ENCODE results near the gene KIF1A. TPM values are rescaled to one million over a fixed set of nuclear protein-coding genes. Genes with fewer than 3 reads are reported as not detected.
"Not testable (repeated sequence)": the region's sequence is repeated elsewhere in the genome, so short reads cannot be mapped to it uniquely, and the experiment has no call there.

The KIF1A gene
- total and polyA plus RNA-seq, 2 donors (not counting 3 experiments of a cell fraction or from before 2014, with no cell fraction given) = 0.11 to 0.64 TPM

DNA sequence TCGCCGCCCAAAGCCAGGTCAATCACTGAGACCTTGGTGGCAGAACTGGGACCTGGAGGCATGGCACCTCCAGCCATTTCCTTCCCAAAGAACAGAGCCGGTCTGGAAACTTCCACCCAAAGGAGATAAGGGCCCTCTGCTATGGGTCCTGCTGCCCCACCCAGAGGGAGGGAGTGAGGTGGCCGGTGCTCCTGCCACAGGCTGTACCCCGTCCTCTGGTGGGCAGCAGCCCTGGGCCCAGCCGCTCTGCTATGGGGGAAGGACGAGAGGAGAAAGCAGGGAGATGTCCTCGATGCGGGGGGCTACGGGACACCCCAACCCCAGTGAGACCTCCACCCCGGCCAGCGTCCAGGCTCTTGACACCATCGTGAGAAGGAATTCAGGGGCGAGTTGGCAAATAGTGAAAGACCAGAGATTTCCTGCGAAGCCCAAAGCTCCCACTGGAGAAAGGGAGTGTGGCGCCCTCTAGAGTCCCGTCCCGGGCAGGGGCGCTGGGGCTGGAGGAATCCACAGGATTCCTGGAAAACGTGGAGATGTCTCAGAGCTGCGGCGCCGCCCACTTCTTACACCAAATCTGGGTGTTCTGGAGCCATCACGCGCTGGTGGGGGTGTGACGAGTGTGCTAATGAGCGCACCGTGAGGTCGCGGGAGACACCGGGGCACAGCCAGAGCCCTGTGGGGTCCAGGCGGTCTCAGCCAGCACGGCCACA is 121.0 kb downstream of the KIF1A start:
- H3K9ac ChIP-seq (replicated peaks; ENCODE audit: extremely low read depth, insufficient read depth, low read length); DNase-seq (ENCODE audit: low read depth, low spot score); H2AFZ ChIP-seq (ENCODE audit: low read depth, low read length); H3K4me3 ChIP-seq (replicated peaks in 1 of 3; ENCODE audit: insufficient read depth in 1 of 3, low read depth in 1 of 3, low read length in 3 of 3); POLR2A ChIA-PET; H3K27me3 ChIP-seq (ENCODE audit: control insufficient read depth in 2 of 2, insufficient read depth in 2 of 2, low read length in 2 of 2); H3K4me2 ChIP-seq (ENCODE audit: insufficient read depth, low read length); intact Hi-C loops (cut with micrococcal nuclease); H3K4me1 ChIP-seq (ENCODE audit: control insufficient read depth, extremely low read depth, insufficient read depth, low read length); H3K9me3 ChIP-seq (replicated peaks; ENCODE audit: control insufficient read depth, insufficient read depth, low read length); H4K20me1 ChIP-seq (replicated peaks; ENCODE audit: control insufficient read depth, extremely low read depth, insufficient read depth, low read length); CTCF ChIA-PET; H3K27ac ChIP-seq (ENCODE audit: insufficient read depth, low read depth, low read length); H3K79me2 ChIP-seq (ENCODE audit: control insufficient read depth, insufficient read depth, low read length); dilution Hi-C loops (cut with MboI; ENCODE audit: extremely low pct_ligation_motif_present, low sequenced_read_pairs); BruUV-seq (replicated peaks); H3K9me1 ChIP-seq (replicated peaks; ENCODE audit: control insufficient read depth, extremely low read depth, insufficient read depth, low read length); H3K36me3 ChIP-seq (ENCODE audit: control insufficient read depth in 2 of 2, extremely low read depth in 1 of 2, insufficient read depth in 2 of 2, low read length in 2 of 2): not testable (repeated sequence)
- peak; percentile 95 for FAIRE-seq

DNA sequence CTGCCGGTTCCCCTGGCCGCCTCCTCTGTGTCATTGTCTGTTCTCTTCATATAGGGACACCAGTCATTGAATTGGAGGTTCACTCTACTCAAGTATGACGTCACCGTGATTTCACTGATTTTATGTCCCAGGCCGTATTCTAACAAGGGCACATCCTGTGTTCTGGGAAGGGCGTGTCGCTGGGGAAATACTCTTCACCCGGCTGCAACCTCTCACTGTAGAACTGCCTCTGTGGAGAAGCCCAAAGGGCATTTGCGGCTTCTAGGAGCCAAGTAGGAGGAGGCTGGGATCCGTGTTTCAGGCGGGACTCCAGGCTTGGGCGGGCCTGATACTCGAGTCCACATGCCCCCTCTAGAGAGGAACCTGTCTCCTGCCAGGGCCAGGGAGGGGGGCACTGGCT is 123.5 kb downstream of the KIF1A start:
- CTCF ChIA-PET; H3K27me3 ChIP-seq (ENCODE audit: control insufficient read depth in 2 of 2, insufficient read depth in 2 of 2, low read length in 2 of 2); H3K9me1 ChIP-seq (replicated peaks; ENCODE audit: control insufficient read depth, extremely low read depth, insufficient read depth, low read length); H3K9me3 ChIP-seq (replicated peaks; ENCODE audit: control insufficient read depth, insufficient read depth, low read length); H4K20me1 ChIP-seq (replicated peaks; ENCODE audit: control insufficient read depth, extremely low read depth, insufficient read depth, low read length); H3K4me2 ChIP-seq (ENCODE audit: insufficient read depth, low read length); BruUV-seq (replicated peaks); FAIRE-seq; intact Hi-C loops (cut with micrococcal nuclease); H3K4me1 ChIP-seq (ENCODE audit: control insufficient read depth, extremely low read depth, insufficient read depth, low read length); H3K27ac ChIP-seq (ENCODE audit: insufficient read depth, low read depth, low read length); H3K9ac ChIP-seq (replicated peaks; ENCODE audit: extremely low read depth, insufficient read depth, low read length); POLR2A ChIA-PET; H3K4me3 ChIP-seq (replicated peaks in 1 of 3; ENCODE audit: insufficient read depth in 1 of 3, low read depth in 1 of 3, low read length in 3 of 3); H2AFZ ChIP-seq (ENCODE audit: low read depth, low read length); H3K36me3 ChIP-seq (ENCODE audit: control insufficient read depth in 2 of 2, extremely low read depth in 1 of 2, insufficient read depth in 2 of 2, low read length in 2 of 2); H3K79me2 ChIP-seq (ENCODE audit: control insufficient read depth, insufficient read depth, low read length); dilution Hi-C loops (cut with MboI; ENCODE audit: extremely low pct_ligation_motif_present, low sequenced_read_pairs); DNase-seq (ENCODE audit: low read depth, low spot score): not testable (repeated sequence)

DNA sequence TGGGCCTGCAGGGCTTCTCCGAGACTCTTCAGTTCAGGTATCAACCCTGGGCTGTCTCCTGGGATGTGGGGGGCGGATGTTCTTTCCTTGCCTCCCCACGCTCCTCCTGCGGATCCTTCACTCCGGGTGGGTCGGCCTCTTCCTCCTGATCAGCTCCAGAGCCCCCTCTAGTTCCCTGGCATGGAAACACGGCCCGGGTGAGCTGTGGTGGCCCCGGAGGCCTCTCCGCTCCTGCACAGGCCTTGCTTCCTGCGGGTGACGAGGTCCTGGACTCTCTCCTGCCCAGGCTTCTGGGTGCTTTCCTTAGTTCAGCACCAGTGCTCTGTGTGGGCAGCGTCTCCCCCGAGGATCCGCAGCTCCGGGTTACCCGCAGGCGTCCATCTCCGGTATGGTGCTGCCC is 124.4 kb downstream of the KIF1A start:
- DNase-seq (ENCODE audit: low read depth, low spot score); FAIRE-seq: not testable (repeated sequence)

DNA sequence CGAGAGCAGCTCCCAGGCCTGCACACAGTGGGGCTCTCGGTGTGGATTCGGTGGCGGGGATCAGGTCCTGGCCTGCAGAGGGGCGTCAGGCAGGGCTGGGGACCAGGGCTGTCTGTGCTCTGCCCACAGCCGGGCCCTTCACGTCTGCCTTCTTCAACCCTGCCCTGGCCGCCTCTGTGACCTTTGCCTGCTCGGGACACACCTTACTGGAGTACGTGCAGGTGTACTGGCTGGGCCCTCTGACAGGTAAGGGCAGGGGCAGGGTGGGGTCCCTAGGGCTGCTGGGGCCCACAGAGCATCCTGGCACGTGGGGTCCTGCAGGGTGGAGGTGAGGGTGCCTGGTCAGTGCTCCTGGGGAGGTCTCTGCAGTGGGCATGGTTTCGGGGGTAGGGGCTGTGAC is 125.7 kb downstream of the KIF1A start:
- H3K9ac ChIP-seq (replicated peaks; ENCODE audit: extremely low read depth, insufficient read depth, low read length); H3K79me2 ChIP-seq (ENCODE audit: control insufficient read depth, insufficient read depth, low read length); CTCF ChIA-PET; H4K20me1 ChIP-seq (replicated peaks; ENCODE audit: control insufficient read depth, extremely low read depth, insufficient read depth, low read length); intact Hi-C loops (cut with micrococcal nuclease); H3K36me3 ChIP-seq (ENCODE audit: control insufficient read depth in 2 of 2, extremely low read depth in 1 of 2, insufficient read depth in 2 of 2, low read length in 2 of 2); BruUV-seq (replicated peaks); dilution Hi-C loops (cut with MboI; ENCODE audit: extremely low pct_ligation_motif_present, low sequenced_read_pairs); H3K9me1 ChIP-seq (replicated peaks; ENCODE audit: control insufficient read depth, extremely low read depth, insufficient read depth, low read length); H3K27ac ChIP-seq (ENCODE audit: insufficient read depth, low read depth, low read length); H3K27me3 ChIP-seq (ENCODE audit: control insufficient read depth in 2 of 2, insufficient read depth in 2 of 2, low read length in 2 of 2); FAIRE-seq; DNase-seq (ENCODE audit: low read depth, low spot score); H3K4me1 ChIP-seq (ENCODE audit: control insufficient read depth, extremely low read depth, insufficient read depth, low read length); H3K9me3 ChIP-seq (replicated peaks; ENCODE audit: control insufficient read depth, insufficient read depth, low read length); POLR2A ChIA-PET; H2AFZ ChIP-seq (ENCODE audit: low read depth, low read length); H3K4me2 ChIP-seq (ENCODE audit: insufficient read depth, low read length); H3K4me3 ChIP-seq (replicated peaks in 1 of 3; ENCODE audit: insufficient read depth in 1 of 3, low read depth in 1 of 3, low read length in 3 of 3): not testable (repeated sequence)

More for the DNA sequence above, 124.4 kb downstream of the KIF1A start:
- intact Hi-C loops (cut with micrococcal nuclease); H3K9ac ChIP-seq (replicated peaks; ENCODE audit: extremely low read depth, insufficient read depth, low read length); H3K9me3 ChIP-seq (replicated peaks; ENCODE audit: control insufficient read depth, insufficient read depth, low read length); POLR2A ChIA-PET; H4K20me1 ChIP-seq (replicated peaks; ENCODE audit: control insufficient read depth, extremely low read depth, insufficient read depth, low read length); H3K27ac ChIP-seq (ENCODE audit: insufficient read depth, low read depth, low read length); dilution Hi-C loops (cut with MboI; ENCODE audit: extremely low pct_ligation_motif_present, low sequenced_read_pairs); H3K36me3 ChIP-seq (ENCODE audit: control insufficient read depth in 2 of 2, extremely low read depth in 1 of 2, insufficient read depth in 2 of 2, low read length in 2 of 2); H3K4me1 ChIP-seq (ENCODE audit: control insufficient read depth, extremely low read depth, insufficient read depth, low read length); BruUV-seq (replicated peaks); H3K4me2 ChIP-seq (ENCODE audit: insufficient read depth, low read length); H3K27me3 ChIP-seq (ENCODE audit: control insufficient read depth in 2 of 2, insufficient read depth in 2 of 2, low read length in 2 of 2); CTCF ChIA-PET; H3K4me3 ChIP-seq (replicated peaks in 1 of 3; ENCODE audit: insufficient read depth in 1 of 3, low read depth in 1 of 3, low read length in 3 of 3); H3K79me2 ChIP-seq (ENCODE audit: control insufficient read depth, insufficient read depth, low read length); H2AFZ ChIP-seq (ENCODE audit: low read depth, low read length); H3K9me1 ChIP-seq (replicated peaks; ENCODE audit: control insufficient read depth, extremely low read depth, insufficient read depth, low read length): not testable (repeated sequence)

Data from endothelial cell of umbilical vein (primary cell).